ENCODE data around the gene ARHGAP29. TPM values are rescaled to one million over a fixed set of nuclear protein-coding genes. Genes with fewer than 3 reads are reported as not detected.

ARHGAP29 gene
- total RNA-seq, 1 experiment from 2014 or later = 197 TPM

GRCh38 chr1:94194079-94194865, 43.1 kb downstream of the ARHGAP29 start:
- ChIA-PET POLR2A (no interaction called here), CTCF (no interaction called here)
- Histone ChIP-seq H3K27ac (ENCODE audit: low read length) (peak overlapping the region; percentile 84), H3K9me3 (ENCODE audit: control insufficient read depth, insufficient read depth, low read depth, low read length) (no peaks in the 10 kb centered on the region), H3K36me3 (ENCODE audit: control insufficient read depth, insufficient read depth, low read length) (peaks cover 53% of the 10 kb centered on the region), H3K4me1 (ENCODE audit: control insufficient read depth, insufficient read depth, low read length) (peaks cover 83% of the 10 kb centered on the region), H3K27me3 (ENCODE audit: control insufficient read depth, insufficient read depth, low read length) (no peaks in the 10 kb centered on the region), H3K4me3 (ENCODE audit: low read depth in 2 of 2, low read length in 2 of 2) (no peak overlapping the region)
- no peak for DNase-seq (ENCODE audit: low read depth, low spot score)
- TF ChIP-seq TCF7L2 (IDR thresholded peaks at IDR 0.05; ENCODE audit: low read depth, low read length) (no peak), SIN3A (IDR thresholded peaks at IDR 0.05; ENCODE audit: borderline replicate concordance, insufficient read depth, low read depth, low read length) (no peak), REST (IDR thresholded peaks at IDR 0.05; ENCODE audit: insufficient read depth in 1 of 2, low read depth in 2 of 2, low read length in 1 of 2) (no peak), CTCF (IDR thresholded peaks at IDR 0.05) (no peak), POLR2AphosphoS5 (IDR thresholded peaks at IDR 0.05; ENCODE audit: low read depth, low read length) (no peak)
- no TSS peak for BruUV-seq (replicated peaks)
- intact Hi-C loops (cut with micrococcal nuclease; ENCODE audit: unreplicated experiment) (no loop called here), in situ Hi-C loops (cut with HindIII; ENCODE audit: low pct_unique_long_range_greater_than_20kb, low sequenced_read_pairs) (no loop called here)
- no peak for ATAC-seq

- Histone ChIP-seq H3K9me3 (ENCODE audit: control insufficient read depth, insufficient read depth, low read depth, low read length) (no peaks in the 10 kb centered on the region), H3K27ac (ENCODE audit: low read length) (peak overlapping the region; percentile 75), H3K27me3 (ENCODE audit: control insufficient read depth, insufficient read depth, low read length) (no peaks in the 10 kb centered on the region), H3K4me3 (ENCODE audit: low read depth in 2 of 2, low read length in 2 of 2) (no peak overlapping the region), H3K36me3 (ENCODE audit: control insufficient read depth, insufficient read depth, low read length) (peaks cover 60% of the 10 kb centered on the region), H3K4me1 (ENCODE audit: control insufficient read depth, insufficient read depth, low read length) (peaks cover 79% of the 10 kb centered on the region)
- BruUV-seq (replicated peaks) = no TSS peak
- ChIA-PET CTCF (interaction anchor here (1.8 kb wide), 1 partner anchor 143 kb away, joined by 4 read pairs; no protein-coding TSS in a partner anchor), POLR2A (interaction anchor here (0.7 kb wide), 1 partner anchor 16 kb away, joined by 8 read pairs; no protein-coding TSS in a partner anchor)
- no peak for DNase-seq (ENCODE audit: low read depth, low spot score)
- no peak for ATAC-seq
- TF ChIP-seq POLR2AphosphoS5 (IDR thresholded peaks at IDR 0.05; ENCODE audit: low read depth, low read length) = no peak
- no peak for TF ChIP-seq TCF7L2 (IDR thresholded peaks at IDR 0.05; ENCODE audit: low read depth, low read length)
- no peak for TF ChIP-seq CTCF (IDR thresholded peaks at IDR 0.05)
- TF ChIP-seq SIN3A (IDR thresholded peaks at IDR 0.05; ENCODE audit: borderline replicate concordance, insufficient read depth, low read depth, low read length) = no peak
- no peak for TF ChIP-seq REST (IDR thresholded peaks at IDR 0.05; ENCODE audit: insufficient read depth in 1 of 2, low read depth in 2 of 2, low read length in 1 of 2)
- in situ Hi-C loops (cut with HindIII; ENCODE audit: low pct_unique_long_range_greater_than_20kb, low sequenced_read_pairs) = no loop called here
- intact Hi-C loops (cut with micrococcal nuclease; ENCODE audit: unreplicated experiment) = no loop called here
These were observed 44.3 kb downstream of the ARHGAP29 start for GRCh38 chr1:94193128-94193527.

All from Panc1 (cell line).